ENCODE data around the gene PAAF1. TPM values are rescaled to one million over a fixed set of nuclear protein-coding genes. Genes with fewer than 3 reads are reported as not detected.

PAAF1 gene
- total RNA-seq, 4 donors from 2014 or later: 0.37 to 10.5 (median 6.4) TPM

DNA sequence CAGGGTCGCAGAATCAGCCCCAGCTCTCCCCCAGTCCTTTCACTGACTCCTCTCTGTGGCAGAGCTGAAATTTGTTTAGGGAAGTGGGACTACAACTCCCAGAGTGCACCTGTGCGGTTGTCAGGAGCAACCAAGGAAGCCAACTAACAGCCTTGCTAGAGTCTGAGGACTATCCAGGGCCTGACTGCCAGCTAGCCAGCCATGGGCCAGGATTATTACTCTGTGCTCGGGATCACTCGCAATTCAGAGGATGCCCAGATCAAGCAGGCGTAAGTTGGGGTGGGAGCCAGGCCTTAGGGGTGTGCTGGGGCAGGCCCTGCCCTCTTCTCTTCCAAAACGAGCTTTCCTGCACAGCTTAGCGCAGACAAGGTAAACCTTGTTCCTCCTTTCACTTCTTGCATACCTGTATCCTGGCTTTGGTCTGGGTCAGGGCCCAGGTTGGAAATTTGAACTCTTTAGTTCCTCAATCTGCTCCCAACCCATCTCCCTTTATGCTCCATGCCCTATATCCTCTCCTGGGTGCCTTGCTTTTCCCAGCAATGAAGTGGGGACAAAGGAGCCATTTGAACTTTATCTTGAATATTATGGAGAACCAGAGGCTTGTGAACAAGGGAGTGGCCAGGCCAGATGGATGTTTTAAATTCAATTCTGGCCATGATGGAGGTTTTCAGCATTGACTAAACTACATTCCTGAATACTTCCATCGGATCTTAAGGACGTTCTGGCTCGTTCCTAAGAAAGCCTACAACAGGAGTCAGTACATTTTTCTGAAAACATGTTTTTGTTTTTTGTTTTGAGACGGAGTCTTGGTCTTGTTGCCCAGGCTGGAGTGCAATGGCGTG lies 74.3 kb downstream of the PAAF1 start, which contains the start of gene DNAJB13:
DNAJB13 (plus strand) TSS at position 158 of the 842 bp plus-strand sequence; CDS start at position 202, 44 bp downstream.
- H3K27ac ChIP-seq: no peak within 1 kb of the TSS
- TF ChIP-seq EP300 (IDR thresholded peaks at IDR 0.05; ENCODE audit: low read depth) (no peak), POLR2A (IDR thresholded peaks at IDR 0.05) (no peak), POLR2AphosphoS5 (IDR thresholded peaks at IDR 0.05) (no peak)
- TF ChIP-seq, protein P1, sequence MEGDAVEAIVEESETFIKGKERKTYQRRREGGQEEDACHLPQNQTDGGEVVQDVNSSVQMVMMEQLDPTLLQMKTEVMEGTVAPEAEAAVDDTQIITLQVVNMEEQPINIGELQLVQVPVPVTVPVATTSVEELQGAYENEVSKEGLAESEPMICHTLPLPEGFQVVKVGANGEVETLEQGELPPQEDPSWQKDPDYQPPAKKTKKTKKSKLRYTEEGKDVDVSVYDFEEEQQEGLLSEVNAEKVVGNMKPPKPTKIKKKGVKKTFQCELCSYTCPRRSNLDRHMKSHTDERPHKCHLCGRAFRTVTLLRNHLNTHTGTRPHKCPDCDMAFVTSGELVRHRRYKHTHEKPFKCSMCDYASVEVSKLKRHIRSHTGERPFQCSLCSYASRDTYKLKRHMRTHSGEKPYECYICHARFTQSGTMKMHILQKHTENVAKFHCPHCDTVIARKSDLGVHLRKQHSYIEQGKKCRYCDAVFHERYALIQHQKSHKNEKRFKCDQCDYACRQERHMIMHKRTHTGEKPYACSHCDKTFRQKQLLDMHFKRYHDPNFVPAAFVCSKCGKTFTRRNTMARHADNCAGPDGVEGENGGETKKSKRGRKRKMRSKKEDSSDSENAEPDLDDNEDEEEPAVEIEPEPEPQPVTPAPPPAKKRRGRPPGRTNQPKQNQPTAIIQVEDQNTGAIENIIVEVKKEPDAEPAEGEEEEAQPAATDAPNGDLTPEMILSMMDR (IDR thresholded peaks at IDR 0.05): no peak
- in situ Hi-C loops (cut with MboI; ENCODE audit: low pct_ligation_motif_present in 1 of 4, low pct_unique_long_range_greater_than_20kb in 1 of 4, low sequenced_read_pairs in 3 of 4): loop anchor here in 2 of 4 donors (25.0 kb wide), 2 partner anchors 136 to 611 kb away; no protein-coding TSS in a partner anchor

DNA sequence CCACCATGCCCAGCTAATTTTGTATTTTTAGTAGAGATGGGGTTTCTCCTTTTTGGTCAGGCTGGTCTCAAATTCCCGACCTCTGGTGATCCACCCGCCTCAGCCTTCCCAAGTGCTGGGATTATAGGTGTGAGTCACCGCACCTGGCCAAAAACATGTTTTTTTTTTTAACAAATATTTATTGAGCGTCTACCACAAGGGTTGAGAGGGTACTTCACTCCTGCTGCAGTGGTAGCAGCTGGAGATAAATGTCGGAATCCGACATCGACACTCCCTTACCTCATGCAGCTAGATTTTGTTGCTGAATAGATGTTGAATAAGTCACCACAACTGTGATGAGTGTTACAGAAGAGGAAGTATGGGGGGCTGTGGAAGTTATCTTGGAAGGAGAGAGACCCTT lies 75.0 kb downstream of the PAAF1 start:
- 76 to 88% methylated on average over 5 to 7 of the region's 7 CpGs for WGBS, 2 donors (ENCODE audit: low coverage in 1 of 2)
- intact Hi-C loops (cut with DNase I; ENCODE audit: low total_unique reads): no loop called here
- in situ Hi-C loops (cut with MboI; ENCODE audit: low pct_ligation_motif_present in 1 of 4, low pct_unique_long_range_greater_than_20kb in 1 of 4, low sequenced_read_pairs in 3 of 4): loop anchor here in 2 of 4 donors (25.0 kb wide), 2 partner anchors 136 to 611 kb away; no protein-coding TSS in a partner anchor
- Histone ChIP-seq H3K27me3 (no peaks in the 10 kb centered on the region), H3K4me3 (no peak overlapping the region), H3K36me3 (no peaks in the 10 kb centered on the region), H3K27ac (no peak overlapping the region), H3K4me1 (no peaks in the 10 kb centered on the region), H3K9me3 (no peaks in the 10 kb centered on the region)
- TF ChIP-seq, protein P1 (IDR thresholded peaks at IDR 0.05): no peak
- TF ChIP-seq EP300 (IDR thresholded peaks at IDR 0.05; ENCODE audit: low read depth) (no peak), POLR2A (IDR thresholded peaks at IDR 0.05) (no peak), POLR2AphosphoS5 (IDR thresholded peaks at IDR 0.05) (no peak)
- no peak for DNase-seq

More for the DNA sequence above, 74.3 kb downstream of the PAAF1 start, which contains the start of gene DNAJB13:
- 78 to 80% methylated on average over 4 to 12 of the region's 12 CpGs for WGBS, 2 donors (ENCODE audit: low coverage in 1 of 2)
- H3K4me1 ChIP-seq: no peaks in the 10 kb centered on the region
- no peak within 1 kb of the TSS for H3K4me3 ChIP-seq
- H3K27me3 ChIP-seq: no peaks in the 10 kb centered on the region
- DNase-seq: peak; percentile 44
- H3K9me3 ChIP-seq: no peaks in the 10 kb centered on the region
- intact Hi-C loops (cut with DNase I; ENCODE audit: low total_unique reads): no loop called here
- H3K36me3 ChIP-seq: no peaks in the 10 kb centered on the region

DNA sequence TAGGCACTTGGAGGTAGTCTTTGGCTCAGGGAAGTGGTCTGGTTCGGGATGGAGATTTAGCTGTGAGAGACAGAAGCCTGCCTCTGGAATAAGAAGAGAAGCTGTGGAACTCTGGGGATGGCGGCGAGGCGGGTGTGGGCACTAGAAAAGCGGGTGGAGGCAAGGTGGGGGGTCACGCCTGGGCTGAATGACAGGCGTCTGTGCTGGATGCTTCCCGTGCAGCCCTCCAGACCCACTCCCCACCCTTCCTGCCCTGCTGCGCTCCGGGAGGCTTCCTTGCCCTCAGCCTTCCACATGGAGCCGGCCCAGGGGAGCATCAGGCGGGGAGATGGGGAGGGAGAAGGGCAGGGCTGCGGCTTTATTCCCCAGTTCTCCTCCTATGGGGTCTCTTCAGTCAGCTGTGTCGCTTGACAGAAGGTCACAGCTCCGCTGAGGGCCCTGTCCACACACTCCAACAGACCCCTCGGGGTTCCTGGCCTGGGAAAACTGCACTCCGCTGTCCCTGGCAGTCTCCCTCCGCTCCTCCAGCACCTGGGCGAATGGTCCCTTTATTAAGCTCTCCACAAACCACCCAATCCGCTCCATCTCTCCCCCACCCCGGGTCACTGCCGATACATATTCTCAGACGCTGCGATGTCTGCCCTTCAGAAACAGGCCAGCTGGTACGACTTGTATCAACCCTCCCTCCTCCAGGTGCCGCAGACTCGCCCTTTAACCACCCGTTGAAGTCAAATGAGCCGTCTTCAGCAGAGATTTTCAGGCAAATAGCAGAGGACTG lies 80.3 kb downstream of the PAAF1 start:
- TF ChIP-seq POLR2A (IDR thresholded peaks at IDR 0.05) (no peak), EP300 (IDR thresholded peaks at IDR 0.05; ENCODE audit: low read depth) (no peak), POLR2AphosphoS5 (IDR thresholded peaks at IDR 0.05) (no peak)
- TF ChIP-seq, protein P1 (IDR thresholded peaks at IDR 0.05): no peak
- DNase-seq: no peak
- intact Hi-C loops (cut with DNase I; ENCODE audit: low total_unique reads): no loop called here
- Histone ChIP-seq H3K27ac (no peak overlapping the region), H3K9me3 (no peaks in the 10 kb centered on the region), H3K27me3 (no peaks in the 10 kb centered on the region), H3K36me3 (no peaks in the 10 kb centered on the region), H3K4me3 (no peak overlapping the region), H3K4me1 (no peaks in the 10 kb centered on the region)
- WGBS, 2 donors (ENCODE audit: low coverage in 1 of 2): 56 to 80% methylated on average over 1 to 25 of the region's 29 CpGs
- in situ Hi-C loops (cut with MboI; ENCODE audit: low pct_ligation_motif_present in 1 of 4, low pct_unique_long_range_greater_than_20kb in 1 of 4, low sequenced_read_pairs in 3 of 4): loop anchor here in 2 of 4 donors (25.0 kb wide), 2 partner anchors 130 to 605 kb away; no protein-coding TSS in a partner anchor

Measured in transverse colon (tissue), 4 donors.